DOHH2 (cell line): ENCODE results near the gene GTSE1.

Experiments used
- H3F3A ChIP-seq: fragments of 200-600 bp; sonication (generic), shearing (Covaris generic); 2 replicates; pipeline ENCODE4 v1.6.0; 2016; ENCODE audit warnings: antibody characterized with exemption, mild to moderate bottlenecking; ENCODE audit not compliant: control insufficient read depth, insufficient read depth
- H3K27ac ChIP-seq: fragments of 200-600 bp; sonication (generic); 2 replicates; pipeline ENCODE4 v1.5.1; 2014; ENCODE audit warnings: low read depth, mild to moderate bottlenecking, low read length, moderate library complexity
- H3K27me3 ChIP-seq: fragments of 200-600 bp; sonication (generic); 2 replicates; pipeline ENCODE4 v1.6.1; 2014; ENCODE audit warnings: mild to moderate bottlenecking, low read length, mixed read lengths; ENCODE audit not compliant: control insufficient read depth
- H3K36me3 ChIP-seq: fragments of 200-600 bp; sonication (generic); 2 replicates; pipeline ENCODE4 v1.6.1; 2014; ENCODE audit warnings: mild to moderate bottlenecking, low read length, moderate library complexity, mixed read lengths; ENCODE audit not compliant: control insufficient read depth
- H3K4me1 ChIP-seq: fragments of 200-600 bp; sonication (generic); 2 replicates; pipeline ENCODE4 v1.6.1; 2014; ENCODE audit warnings: mild to moderate bottlenecking, low read length, mixed read lengths; ENCODE audit not compliant: control insufficient read depth
- H3K4me2 ChIP-seq: fragments of 200-600 bp; sonication (generic); 2 replicates; pipeline ENCODE4 v1.6.0; 2014; ENCODE audit warnings: mild to moderate bottlenecking, low read length, moderate library complexity
- H3K4me3 ChIP-seq: fragments of 200-600 bp; sonication (generic); 2 replicates; pipeline ENCODE4 v1.5.1; 2014; ENCODE audit warnings: mild to moderate bottlenecking, low read length, mixed read lengths
- H3K79me2 ChIP-seq: fragments of 200-600 bp; sonication (generic); 2 replicates; pipeline ENCODE4 v1.6.1; 2014; ENCODE audit warnings: mild to moderate bottlenecking, low read length, mixed read lengths; ENCODE audit not compliant: control insufficient read depth
- H3K9me2 ChIP-seq: fragments of 200-600 bp; sonication (generic); replicated peaks from 2 replicates; pipeline ENCODE4 v1.6.1; 2014; ENCODE audit warnings: mild to moderate bottlenecking, low read length, mixed read lengths; ENCODE audit not compliant: control insufficient read depth
- H3K9me3 ChIP-seq: fragments of 200-600 bp; sonication (generic); 2 replicates; pipeline ENCODE4 v1.6.1; 2014; ENCODE audit warnings: antibody characterized with exemption, low read length, mixed read lengths; ENCODE audit not compliant: control insufficient read depth, insufficient read depth
- H4K20me1 ChIP-seq: fragments of 200-600 bp; sonication (generic); 2 replicates; pipeline ENCODE4 v1.6.0; 2014; ENCODE audit warnings: low read depth, mild to moderate bottlenecking, antibody characterized with exemption, low read length, moderate library complexity; ENCODE audit not compliant: control insufficient read depth, insufficient read depth
- CTCF ChIP-seq: fragments of 200-600 bp; sonication (generic); IDR thresholded peaks from one replicate; pipeline ENCODE4 v1.5.1; 2014; ENCODE audit warnings: antibody characterized with exemption, mild to moderate bottlenecking, low read depth, low read length; ENCODE audit not compliant: poor library complexity, severe bottlenecking
- EZH2phosphoT487 ChIP-seq: fragments of 200-600 bp; sonication (generic); IDR thresholded peaks from 2 replicates; pipeline ENCODE4 v1.6.1; 2017; ENCODE audit warnings: borderline replicate concordance, mild to moderate bottlenecking, antibody characterized with exemption, low read length, moderate library complexity, mixed read lengths

GTSE1 gene

GRCh38 chr22:46368422-46368821 is 71.8 kb downstream of the GTSE1 start:
- no peaks in the 10 kb centered on the region for H4K20me1 ChIP-seq

GRCh38 chr22:46368871-46369715 is 72.4 kb downstream of the GTSE1 start:
- H4K20me1 ChIP-seq = no peaks in the 10 kb centered on the region
- no peaks in the 10 kb centered on the region for H3K36me3 ChIP-seq
- no peak overlapping the region for H3K4me3 ChIP-seq
- TF ChIP-seq EZH2phosphoT487 (no peak), CTCF (no peak)
- H3K9me3 ChIP-seq = no peaks in the 10 kb centered on the region
- H3K4me2 ChIP-seq = no peak overlapping the region
- H3K9me2 ChIP-seq = no peaks in the 10 kb centered on the region
- H3K27me3 ChIP-seq = no peaks in the 10 kb centered on the region
- no peaks in the 10 kb centered on the region for H3F3A ChIP-seq
- H3K4me1 ChIP-seq = no peaks in the 10 kb centered on the region
- H3K27ac ChIP-seq = no peak overlapping the region
- H3K79me2 ChIP-seq = no peaks in the 10 kb centered on the region

More at GRCh38 chr22:46368422-46368821, 71.8 kb downstream of the GTSE1 start:
- H3K27ac ChIP-seq = no peak overlapping the region
- H3K9me2 ChIP-seq = no peaks in the 10 kb centered on the region
- no peaks in the 10 kb centered on the region for H3K36me3 ChIP-seq
- H3K9me3 ChIP-seq = no peaks in the 10 kb centered on the region
- H3K79me2 ChIP-seq = no peaks in the 10 kb centered on the region
- H3K27me3 ChIP-seq = no peaks in the 10 kb centered on the region
- no peaks in the 10 kb centered on the region for H3F3A ChIP-seq
- TF ChIP-seq EZH2phosphoT487 = no peak
- TF ChIP-seq CTCF = no peak
- no peak overlapping the region for H3K4me2 ChIP-seq
- no peak overlapping the region for H3K4me3 ChIP-seq
- H3K4me1 ChIP-seq = no peaks in the 10 kb centered on the region

- Histone ChIP-seq H3K36me3 (no peaks in the 10 kb centered on the region), H3K9me3 (no peaks in the 10 kb centered on the region; the same call in 1 of the 2 replicates), H3F3A (no peaks in the 10 kb centered on the region), H3K4me3 (no peak overlapping the region), H3K27me3 (no peaks in the 10 kb centered on the region), H3K4me2 (no peak overlapping the region), H3K9me2 (no peaks in the 10 kb centered on the region), H3K4me1 (no peaks in the 10 kb centered on the region), H3K79me2 (no peaks in the 10 kb centered on the region), H4K20me1 (no peaks in the 10 kb centered on the region), H3K27ac (no peak overlapping the region)
- TF ChIP-seq CTCF (no peak), EZH2phosphoT487 (no peak)
Observed at GRCh38 chr22:46369716-46370583, 73.3 kb downstream of the GTSE1 start.
